H9 (cell line): Measurements from ENCODE around the gene RAB1B. TPM values are rescaled to one million over a fixed set of nuclear protein-coding genes. Genes with fewer than 3 reads are reported as not detected.

Experiments used
- DNase-seq: peaks from one replicate; pipeline ENCODE4 v3.0.0-alpha.2; 2017
- H2AFZ ChIP-seq: one replicate; pipeline ENCODE4 v1.6.1; 2013; ENCODE audit warnings: mild to moderate bottlenecking, low read length, control low read depth, moderate library complexity
- H2AK5ac ChIP-seq: 2 replicates; pipeline ENCODE4 v1.6.1; 2013; ENCODE audit warnings: low read length, control low read depth, mixed read lengths; ENCODE audit not compliant: insufficient read length
- H2BK120ac ChIP-seq: one replicate; pipeline ENCODE4 v1.6.1; 2013; ENCODE audit warnings: low read depth, mild to moderate bottlenecking, low read length, control low read depth, inconsistent platforms; ENCODE audit not compliant: poor library complexity, severe bottlenecking
- H2BK12ac ChIP-seq: 2 replicates; pipeline ENCODE4 v1.6.1; 2013; ENCODE audit warnings: low read length, control low read depth, mixed read lengths, low read depth; ENCODE audit not compliant: insufficient read length
- H2BK15ac ChIP-seq: 2 replicates; pipeline ENCODE4 v1.6.1; 2013; ENCODE audit warnings: low read depth, low read length, control low read depth
- H2BK20ac ChIP-seq: one replicate; pipeline ENCODE4 v1.6.1; 2013; ENCODE audit warnings: low read depth, mild to moderate bottlenecking, low read length, control low read depth, inconsistent platforms; ENCODE audit not compliant: poor library complexity, severe bottlenecking
- H2BK5ac ChIP-seq: 2 replicates; pipeline ENCODE4 v1.6.1; 2013; ENCODE audit warnings: low read length, control low read depth, mixed read lengths; ENCODE audit not compliant: insufficient read length
- H3K14ac ChIP-seq: 2 replicates; pipeline ENCODE4 v1.6.1; 2013; ENCODE audit warnings: low read length, control low read depth; ENCODE audit not compliant: insufficient read depth
- H3K18ac ChIP-seq: 2 replicates; pipeline ENCODE4 v1.6.1; 2013; ENCODE audit warnings: low read depth, mild to moderate bottlenecking, mixed read lengths, low read length, control low read depth; ENCODE audit not compliant: insufficient read length
- H3K23ac ChIP-seq: 2 replicates; pipeline ENCODE4 v1.6.1; 2013; ENCODE audit warnings: low read length, control low read depth, mixed read lengths, low read depth; ENCODE audit not compliant: insufficient read length
- H3K23me2 ChIP-seq: 2 replicates; pipeline ENCODE4 v1.6.1; 2013; ENCODE audit warnings: low read depth, mild to moderate bottlenecking, mixed read lengths, low read length, control low read depth; ENCODE audit not compliant: insufficient read length, poor library complexity, severe bottlenecking
- H3K27ac ChIP-seq: 2 replicates; pipeline ENCODE4 v1.5.1; 2013; ENCODE audit warnings: low read length, control low read depth, mixed read lengths, low read depth; ENCODE audit not compliant: insufficient read length
- H3K27me3 ChIP-seq: 2 replicates; pipeline ENCODE4 v1.6.1; 2013; ENCODE audit warnings: low read length, control low read depth, inconsistent platforms; ENCODE audit not compliant: insufficient read depth
- H3K4ac ChIP-seq: 2 replicates; pipeline ENCODE4 v1.6.1; 2013; ENCODE audit warnings: low read depth, mild to moderate bottlenecking, control low read depth, inconsistent platforms, low read length, moderate library complexity
- H3K4me1 ChIP-seq: 2 replicates; pipeline ENCODE4 v1.6.1; 2013; ENCODE audit warnings: low read length, control low read depth, inconsistent platforms; ENCODE audit not compliant: insufficient read depth
- H3K4me2 ChIP-seq: 2 replicates; pipeline ENCODE4 v1.6.1; 2013; ENCODE audit warnings: low read length, control low read depth, mixed read lengths; ENCODE audit not compliant: insufficient read length, insufficient read depth
- H3K56ac ChIP-seq: 2 replicates; pipeline ENCODE4 v1.6.1; 2013; ENCODE audit warnings: low read depth, mild to moderate bottlenecking, mixed read lengths, low read length, control low read depth; ENCODE audit not compliant: insufficient read length
- H3K79me1 ChIP-seq: 2 replicates; pipeline ENCODE4 v1.6.1; 2013; ENCODE audit warnings: low read depth, mild to moderate bottlenecking, moderate library complexity, low read length, control low read depth, inconsistent platforms; ENCODE audit not compliant: insufficient read depth, poor library complexity, severe bottlenecking
- H3K79me2 ChIP-seq: 2 replicates; pipeline ENCODE4 v1.6.1; 2013; ENCODE audit warnings: low read length, control low read depth, inconsistent platforms; ENCODE audit not compliant: insufficient read depth
- H3K9ac ChIP-seq: 2 replicates; pipeline ENCODE4 v1.6.1; 2013; ENCODE audit warnings: low read length, control low read depth, mixed read lengths; ENCODE audit not compliant: insufficient read length; ENCODE audit errors: extremely low read depth
- H3K9me3 ChIP-seq: one replicate; pipeline ENCODE4 v1.6.1; 2013; ENCODE audit warnings: low read depth, low read length, inconsistent platforms; ENCODE audit not compliant: control insufficient read depth
- H3T11ph ChIP-seq: one replicate; pipeline ENCODE4 v1.6.1; 2013; ENCODE audit warnings: mild to moderate bottlenecking, low read length, control low read depth, inconsistent platforms
- H4K20me1 ChIP-seq: one replicate; pipeline ENCODE4 v1.6.1; 2013; ENCODE audit not compliant: control insufficient read depth, insufficient read length, insufficient read depth
- H4K5ac ChIP-seq: 2 replicates; pipeline ENCODE4 v1.6.1; 2013; ENCODE audit warnings: low read depth, mild to moderate bottlenecking, mixed read lengths, low read length, control low read depth; ENCODE audit not compliant: insufficient read length
- H4K8ac ChIP-seq: replicated peaks from 2 replicates; pipeline ENCODE4 v1.6.1; 2013; ENCODE audit warnings: low read length, control low read depth, mixed read lengths, low read depth; ENCODE audit not compliant: insufficient read length
- H4K91ac ChIP-seq: 2 replicates; pipeline ENCODE4 v1.6.1; 2013; ENCODE audit warnings: low read depth, mild to moderate bottlenecking, moderate library complexity, mixed read lengths, low read length, control low read depth; ENCODE audit not compliant: insufficient read length
- H3K27ac Mint-ChIP-seq, 3 experiments: 2 replicates in 2 of 3; 3 replicates in 1 of 3; pipeline ENCODE4 v1.8.0; 2020 to 2021; ENCODE audit warnings: mixed read lengths in 3 of 3, mild to moderate bottlenecking in 1 of 3, moderate library complexity in 1 of 3
- H3K27me3 Mint-ChIP-seq: 2 replicates; pipeline ENCODE4 v1.8.0; 2021; ENCODE audit warnings: low read depth, mild to moderate bottlenecking, moderate library complexity, mixed read lengths
- H3K36me3 Mint-ChIP-seq, 3 experiments: 2 replicates in 2 of 3; 3 replicates in 1 of 3; pipeline ENCODE4 v1.8.0; 2020 to 2021; ENCODE audit warnings: low read depth in 3 of 3, mixed read lengths in 3 of 3; ENCODE audit not compliant: insufficient read depth in 1 of 3
- H3K4me1 Mint-ChIP-seq, 2 experiments: 2 replicates each; pipeline ENCODE4 v1.8.0; 2020; ENCODE audit warnings: mixed read lengths in 2 of 2
- H3K4me3 Mint-ChIP-seq, 2 experiments: 2 replicates in 1 of 2; 3 replicates in 1 of 2; pipeline ENCODE4 v1.8.0; 2020 to 2021; ENCODE audit warnings: mild to moderate bottlenecking in 2 of 2, mixed read lengths in 2 of 2, moderate library complexity in 1 of 2
- H3K9me3 Mint-ChIP-seq, 2 experiments: 2 replicates in 1 of 2; 3 replicates in 1 of 2; pipeline ENCODE4 v1.8.0; 2020; ENCODE audit warnings: mild to moderate bottlenecking in 2 of 2, mixed read lengths in 2 of 2, moderate library complexity in 1 of 2
- WGBS: extraction: QIAGEN DNeasy Blood & Tissue Kit; methylation state at CpG from one replicate; pipeline ENCODE4 v1.1.7; 2013; ENCODE audit warnings: missing lambda C conversion rate, low lambda C conversion rate, mixed read lengths; ENCODE audit not compliant: insufficient read length; ENCODE audit errors: extremely low coverage; 5-methylcytosine and 5-hydroxymethylcytosine counted together
- total RNA-seq: library from RNA; stranded (reverse); gene quantifications from 2 replicates; pipeline ENCODE4 v1.2.1, GENCODE V29; 2021
- TF ChIP-seq, protein P1 (sequence below): fragments of 200-600 bp; sonication (generic); conservative IDR thresholded peaks from 3 replicates; pipeline ENCODE4 v1.8.0; 2021; ENCODE audit warnings: antibody characterized with exemption, mild to moderate bottlenecking

RAB1B gene
- total RNA-seq, 1 experiment from 2014 or later: 118 TPM

DNA sequence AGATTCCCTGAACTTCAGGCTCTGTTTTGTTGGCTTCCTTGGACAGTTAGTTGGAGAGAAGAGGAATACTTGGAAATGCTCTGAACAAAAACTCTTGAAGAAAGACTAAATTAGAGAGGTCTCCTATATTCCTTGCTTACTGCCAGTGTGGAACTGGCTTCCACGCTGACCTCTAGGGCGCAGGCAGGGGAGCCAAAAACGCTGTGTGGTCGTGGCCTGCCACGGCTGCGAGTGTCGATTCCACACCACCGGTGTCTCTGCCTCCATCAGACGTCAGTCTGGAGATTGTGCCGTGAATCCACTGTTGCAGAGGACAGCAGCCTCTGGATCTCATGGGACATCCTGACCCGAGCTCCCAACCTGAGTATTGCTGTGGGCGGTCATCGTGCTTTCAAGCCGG is 37.5 kb upstream of the RAB1B start:
- Histone ChIP-seq H2AFZ (no peak overlapping the region), H3K4me1 (no peaks in the 10 kb centered on the region), H3K23ac (no peak overlapping the region), H3K79me2 (no peaks in the 10 kb centered on the region), H2AK5ac (no peak overlapping the region), H3T11ph (no peak overlapping the region), H4K91ac (no peak overlapping the region), H4K20me1 (no peaks in the 10 kb centered on the region), H3K23me2 (no peaks in the 10 kb centered on the region), H2BK15ac (no peak overlapping the region), H3K4ac (no peak overlapping the region), H3K18ac (no peak overlapping the region), H3K79me1 (no peaks in the 10 kb centered on the region), H3K4me2 (no peak overlapping the region), H4K5ac (no peak overlapping the region), H4K8ac (no peak overlapping the region), H2BK5ac (no peak overlapping the region), H2BK12ac (no peak overlapping the region), H3K27me3 (no peaks in the 10 kb centered on the region), H3K9ac (no peak overlapping the region), H3K14ac (no peak overlapping the region), H3K56ac (no peak overlapping the region), H3K9me3 (no peaks in the 10 kb centered on the region), H2BK120ac (no peak overlapping the region), H2BK20ac (no peak overlapping the region), H3K27ac (no peak overlapping the region)
- TF ChIP-seq, protein P1, sequence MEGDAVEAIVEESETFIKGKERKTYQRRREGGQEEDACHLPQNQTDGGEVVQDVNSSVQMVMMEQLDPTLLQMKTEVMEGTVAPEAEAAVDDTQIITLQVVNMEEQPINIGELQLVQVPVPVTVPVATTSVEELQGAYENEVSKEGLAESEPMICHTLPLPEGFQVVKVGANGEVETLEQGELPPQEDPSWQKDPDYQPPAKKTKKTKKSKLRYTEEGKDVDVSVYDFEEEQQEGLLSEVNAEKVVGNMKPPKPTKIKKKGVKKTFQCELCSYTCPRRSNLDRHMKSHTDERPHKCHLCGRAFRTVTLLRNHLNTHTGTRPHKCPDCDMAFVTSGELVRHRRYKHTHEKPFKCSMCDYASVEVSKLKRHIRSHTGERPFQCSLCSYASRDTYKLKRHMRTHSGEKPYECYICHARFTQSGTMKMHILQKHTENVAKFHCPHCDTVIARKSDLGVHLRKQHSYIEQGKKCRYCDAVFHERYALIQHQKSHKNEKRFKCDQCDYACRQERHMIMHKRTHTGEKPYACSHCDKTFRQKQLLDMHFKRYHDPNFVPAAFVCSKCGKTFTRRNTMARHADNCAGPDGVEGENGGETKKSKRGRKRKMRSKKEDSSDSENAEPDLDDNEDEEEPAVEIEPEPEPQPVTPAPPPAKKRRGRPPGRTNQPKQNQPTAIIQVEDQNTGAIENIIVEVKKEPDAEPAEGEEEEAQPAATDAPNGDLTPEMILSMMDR: no peak
- no peak overlapping the region for H3K27ac Mint-ChIP-seq
- H3K4me3 Mint-ChIP-seq: no peak overlapping the region
- peaks cover 23 to 28% of the 10 kb centered on the region in 2 experiments for H3K4me1 Mint-ChIP-seq
- peaks cover 3 to 34% (median 22%) of the 10 kb centered on the region in 3 experiments for H3K36me3 Mint-ChIP-seq
- no CpG with 5 or more reads among the region's 14 CpGs for WGBS
- H3K27me3 Mint-ChIP-seq: no peaks in the 10 kb centered on the region
- DNase-seq: no peak
- H3K9me3 Mint-ChIP-seq: no peaks in the 10 kb centered on the region; a peak in 1 of 5 replicates
